GM12872 (cell line): ENCODE data around the gene SAMD4A.

Source experiments
- TF ChIP-seq, protein P1 (sequence below): IDR thresholded peaks from 3 replicates; pipeline ENCODE4 v1.5.1; 2011; ENCODE audit warnings: low read depth, mild to moderate bottlenecking, low read length, moderate library complexity; ENCODE audit not compliant: insufficient read depth

Gene SAMD4A

DNA sequence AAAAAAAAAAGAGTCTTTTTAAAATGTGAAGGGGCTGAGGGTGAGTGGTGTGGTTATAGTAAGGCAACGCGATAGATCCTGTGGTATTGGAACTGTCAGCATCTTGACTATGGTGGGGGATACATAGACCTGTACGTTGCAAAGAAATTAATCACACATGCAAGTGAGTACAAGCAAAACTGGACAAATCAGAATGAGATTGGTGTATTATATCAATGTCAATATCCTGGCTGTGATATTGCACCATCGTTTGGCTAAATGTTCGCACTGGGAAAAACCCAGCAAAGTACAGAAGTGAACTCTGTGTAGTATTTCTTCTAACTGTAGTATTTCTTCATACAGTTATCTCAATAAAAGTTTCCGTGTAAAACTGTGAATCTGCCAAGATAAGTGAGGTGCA is 267.8 kb downstream of the SAMD4A start:
- TF ChIP-seq, protein P1, sequence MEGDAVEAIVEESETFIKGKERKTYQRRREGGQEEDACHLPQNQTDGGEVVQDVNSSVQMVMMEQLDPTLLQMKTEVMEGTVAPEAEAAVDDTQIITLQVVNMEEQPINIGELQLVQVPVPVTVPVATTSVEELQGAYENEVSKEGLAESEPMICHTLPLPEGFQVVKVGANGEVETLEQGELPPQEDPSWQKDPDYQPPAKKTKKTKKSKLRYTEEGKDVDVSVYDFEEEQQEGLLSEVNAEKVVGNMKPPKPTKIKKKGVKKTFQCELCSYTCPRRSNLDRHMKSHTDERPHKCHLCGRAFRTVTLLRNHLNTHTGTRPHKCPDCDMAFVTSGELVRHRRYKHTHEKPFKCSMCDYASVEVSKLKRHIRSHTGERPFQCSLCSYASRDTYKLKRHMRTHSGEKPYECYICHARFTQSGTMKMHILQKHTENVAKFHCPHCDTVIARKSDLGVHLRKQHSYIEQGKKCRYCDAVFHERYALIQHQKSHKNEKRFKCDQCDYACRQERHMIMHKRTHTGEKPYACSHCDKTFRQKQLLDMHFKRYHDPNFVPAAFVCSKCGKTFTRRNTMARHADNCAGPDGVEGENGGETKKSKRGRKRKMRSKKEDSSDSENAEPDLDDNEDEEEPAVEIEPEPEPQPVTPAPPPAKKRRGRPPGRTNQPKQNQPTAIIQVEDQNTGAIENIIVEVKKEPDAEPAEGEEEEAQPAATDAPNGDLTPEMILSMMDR = no peak

GRCh38 chr14:54836231-54836630 is 269.3 kb downstream of the SAMD4A start:
- TF ChIP-seq, protein P1 = no peak

DNA sequence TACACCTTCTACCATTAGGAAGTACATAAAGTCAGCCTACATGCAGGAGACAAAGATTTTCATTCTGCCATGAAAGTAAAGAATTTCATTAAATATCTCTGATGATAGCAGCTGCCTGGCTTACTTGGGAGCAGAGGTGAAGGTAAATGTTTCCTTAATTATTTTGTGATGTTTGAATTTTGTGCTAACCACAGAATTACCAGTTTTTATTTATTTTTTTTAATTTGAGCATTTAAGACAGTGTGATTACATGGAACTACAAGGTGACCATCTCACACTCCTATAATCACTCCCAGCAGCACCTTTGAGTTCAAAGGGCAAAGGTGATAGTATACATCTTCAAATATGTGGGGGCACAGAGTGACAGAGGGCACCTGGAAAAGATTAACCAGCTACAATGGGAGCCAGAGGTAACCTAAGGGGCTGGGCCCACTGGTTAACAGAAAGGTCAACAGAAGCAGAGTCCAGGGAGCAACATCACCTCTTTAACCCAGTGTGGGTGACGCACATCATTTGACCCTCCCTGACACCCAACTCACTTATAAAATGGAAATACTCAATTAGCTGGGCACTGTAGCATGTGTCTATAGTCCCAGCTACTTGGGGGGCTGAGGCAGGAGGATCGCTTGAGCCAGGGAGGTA is 270.7 kb downstream of the SAMD4A start:
- TF ChIP-seq, protein P1 = no peak

DNA sequence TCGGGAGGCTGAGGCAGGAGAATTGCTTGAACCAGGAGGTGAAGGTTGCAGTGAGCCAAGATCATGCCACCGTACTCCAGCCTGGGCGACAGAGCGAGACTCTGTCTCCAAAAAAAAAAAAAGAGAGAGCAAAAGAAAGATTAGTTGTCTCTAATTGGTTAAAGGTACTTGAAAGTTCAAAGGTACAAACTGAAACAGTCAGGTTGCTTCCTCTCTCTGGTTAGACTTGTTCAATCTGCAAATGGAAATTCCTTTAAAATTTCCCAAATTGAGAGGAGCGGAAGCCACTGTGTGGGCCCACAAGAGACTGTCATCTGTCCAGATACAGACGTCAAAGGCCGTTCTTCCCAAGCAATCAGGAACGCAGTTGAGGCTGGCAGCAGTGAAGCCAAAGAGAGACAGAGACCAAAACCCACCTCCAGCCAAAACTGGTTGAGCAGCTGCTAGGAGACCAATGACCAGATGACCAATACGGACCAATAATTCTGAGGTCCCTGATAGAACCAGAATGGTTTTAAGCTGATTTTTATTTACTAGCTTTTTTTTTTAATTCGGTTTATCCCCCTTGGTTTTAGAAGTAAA is 272.1 kb downstream of the SAMD4A start:
- TF ChIP-seq, protein P1 = no peak

DNA sequence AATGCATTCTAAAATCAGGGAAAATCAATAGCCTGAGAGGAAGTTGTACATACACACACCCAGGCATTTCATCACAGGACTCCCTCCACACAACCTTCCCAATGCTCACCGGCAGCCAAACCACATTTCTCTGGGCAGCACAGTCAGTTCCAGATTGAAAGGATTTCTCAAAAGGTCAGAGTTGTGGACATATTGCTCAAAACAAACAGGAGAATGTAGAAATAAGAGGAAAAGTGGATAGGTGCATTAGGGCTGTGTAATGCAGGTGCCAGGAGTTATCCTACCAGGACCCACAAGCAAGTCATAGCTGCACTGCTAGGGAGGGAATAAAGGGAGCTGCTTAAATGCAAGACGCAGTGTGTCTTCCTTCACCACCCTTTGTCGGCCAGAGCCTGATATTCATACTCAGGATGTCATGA is 272.8 kb downstream of the SAMD4A start:
- TF ChIP-seq, protein P1 = no peak

DNA sequence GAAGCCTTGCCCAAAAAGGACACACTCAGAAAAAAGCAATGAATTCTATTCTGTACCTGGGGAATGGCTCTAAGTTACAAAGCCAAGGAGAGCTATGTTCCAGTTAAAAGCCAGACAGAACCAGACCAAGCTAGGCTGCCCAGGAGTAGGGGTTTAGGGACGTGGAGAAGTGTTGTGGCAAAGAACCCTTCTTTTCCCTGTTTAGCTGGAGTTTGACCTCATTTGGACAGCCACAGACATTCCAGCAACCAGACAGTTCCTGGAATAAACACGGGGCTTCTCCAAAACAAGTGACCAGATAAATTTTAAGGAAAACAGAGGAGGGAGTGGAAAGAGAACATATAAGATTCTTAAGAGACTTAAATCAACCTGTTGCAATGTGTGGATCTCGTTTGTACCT is 273.4 kb downstream of the SAMD4A start:
- TF ChIP-seq, protein P1 = no peak

GRCh38 chr14:54840798-54841197 is 273.9 kb downstream of the SAMD4A start:
- TF ChIP-seq, protein P1 = no peak
